ENCODE measurements around the gene SYN1.
"Not testable (repeated sequence)": the region's sequence is repeated elsewhere in the genome, so short reads cannot be mapped to it uniquely, and the experiment has no call there.

Gene SYN1

GRCh38 chrX:47633689-47634590 is 14.3 kb upstream of the SYN1 start:
- DNase-seq: no peak

- DNase-seq: no peak
These were observed 13.0 kb upstream of the SYN1 start for GRCh38 chrX:47632666-47633065.

- DNase-seq: no peak
These were observed 12.0 kb upstream of the SYN1 start for GRCh38 chrX:47631676-47632075.

- no peak for DNase-seq
These were observed 10.0 kb upstream of the SYN1 start, which contains the start of gene CFP for GRCh38 chrX:47629419-47630200. TSS of gene CFP (minus strand) at chrX:47629930. CDS start at chrX:47629844, 86 bp downstream.

GRCh38 chrX:47628982-47629381 is 9.3 kb upstream of the SYN1 start:
- no peak for DNase-seq

GRCh38 chrX:47625365-47625764 is 5.7 kb upstream of the SYN1 start:
- no peak for DNase-seq

GRCh38 chrX:47623540-47624027 is 3.9 kb upstream of the SYN1 start:
- peak; percentile 33 for DNase-seq

GRCh38 chrX:47621851-47622250 is 2.2 kb upstream of the SYN1 start:
- DNase-seq: no peak

- no peak for DNase-seq
These were observed 637 bp upstream of the SYN1 start for GRCh38 chrX:47620303-47620685.

- DNase-seq: no peak
These were observed 653 bp downstream of the SYN1 start for GRCh38 chrX:47618923-47619485.

GRCh38 chrX:47614618-47615017 is 5.0 kb downstream of the SYN1 start:
- no peak for DNase-seq

GRCh38 chrX:47613082-47613481 is 6.6 kb downstream of the SYN1 start:
- no peak for DNase-seq

- DNase-seq: no peak
These were observed 7.2 kb downstream of the SYN1 start for GRCh38 chrX:47612418-47612817.

GRCh38 chrX:47611926-47612325 is 7.7 kb downstream of the SYN1 start:
- no peak for DNase-seq

- DNase-seq: no peak
These were observed 8.2 kb downstream of the SYN1 start for GRCh38 chrX:47611489-47611888.

GRCh38 chrX:47610511-47610910 is 9.1 kb downstream of the SYN1 start:
- no peak for DNase-seq

- DNase-seq: no peak
These were observed 11.4 kb downstream of the SYN1 start for GRCh38 chrX:47608130-47608810.

- DNase-seq: no peak
These were observed 12.6 kb downstream of the SYN1 start for GRCh38 chrX:47607091-47607490.

- DNase-seq: no peak
These were observed 14.6 kb downstream of the SYN1 start for GRCh38 chrX:47605024-47605423.

GRCh38 chrX:47603125-47603524 is 16.5 kb downstream of the SYN1 start:
- not testable (repeated sequence) for DNase-seq

GRCh38 chrX:47597222-47597621 is 22.4 kb downstream of the SYN1 start:
- no peak for DNase-seq

- DNase-seq: no peak
These were observed 23.4 kb downstream of the SYN1 start for GRCh38 chrX:47596256-47596655.

- no peak for DNase-seq
These were observed 23.9 kb downstream of the SYN1 start for GRCh38 chrX:47595716-47596251.
